Prostate gland (tissue), 2 donors: Measurements from ENCODE around the gene ICA1. TPM values are rescaled to one million over a fixed set of nuclear protein-coding genes. Genes with fewer than 3 reads are reported as not detected.

Experiments used
- DNase-seq: peaks from one replicate; pipeline ENCODE4 v3.0.0-alpha.2; 2019; ENCODE audit warnings: low spot score
- H3K27ac ChIP-seq, 2 donors: fragments of 200-600 bp; sonication (generic); 2 replicates each; pipeline ENCODE4 v1.5.1; 2017 to 2019
- H3K27me3 ChIP-seq: fragments of 200-600 bp; sonication (generic); replicated peaks from 2 replicates; pipeline ENCODE4 v1.5.1; 2019; ENCODE audit not compliant: insufficient read depth
- H3K36me3 ChIP-seq, 2 donors: fragments of 200-600 bp; sonication (generic); 1 replicate in 1 of 2; 2 replicates in 1 of 2; pipeline versions ENCODE4 v1.5.1 to v1.8.1; 2017 to 2019
- H3K4me1 ChIP-seq: fragments of 200-600 bp; sonication (generic); replicated peaks from 2 replicates; pipeline ENCODE4 v1.5.1; 2019
- H3K4me3 ChIP-seq, 2 donors: fragments of 200-600 bp; sonication (generic); 2 replicates each; pipeline ENCODE4 v1.5.1; 2017 to 2019
- H3K9me3 ChIP-seq: fragments of 200-600 bp; sonication (generic); 2 replicates; pipeline ENCODE4 v1.5.1; 2017
- CTCF ChIP-seq, 4 experiments: fragments of 200-600 bp in 2 of 4; fragments of 450-650 bp in 2 of 4; sonication (generic) in 2 of 4; IDR thresholded peaks; 1 replicate in 3 of 4; 2 replicates in 1 of 4; pipeline ENCODE4 v1.5.1; 2016 to 2019; ENCODE audit warnings: antibody characterized with exemption in 4 of 4, mild to moderate bottlenecking in 2 of 4, moderate library complexity in 2 of 4
- POLR2A ChIP-seq: fragments of 450-650 bp; IDR thresholded peaks from one replicate; pipeline ENCODE4 v1.6.1; 2016; ENCODE audit warnings: antibody characterized with exemption, mild to moderate bottlenecking
- POLR2AphosphoS5 ChIP-seq: sonication (generic); formaldehyde crosslinking; IDR thresholded peaks from one replicate; pipeline ENCODE4 v1.6.1; 2017; ENCODE audit warnings: antibody characterized with exemption
- WGBS: methylation state at CpG from one replicate; pipeline ENCODE4 v1.1.5; 2018; 5-methylcytosine and 5-hydroxymethylcytosine counted together
- intact Hi-C: fragments of 100-400 bp; cut with DNase I; formaldehyde crosslinking; loops from one replicate; pipeline ENCODE4 v1.14.2; 2022
- total RNA-seq, 2 donors: library from RNA; depleted of rRNA; stranded (reverse); fragments of >200 nt; gene quantifications; one replicate each; pipeline ENCODE4 v1.1.0, GENCODE V29; 2016

The ICA1 gene
- total RNA-seq, 2 donors from 2014 or later, result 49.1 to 51.0 TPM

- Histone ChIP-seq H3K9me3 (no peaks in the 10 kb centered on the region), H3K4me3 (no peak overlapping the region), H3K36me3 (no peaks in the 10 kb centered on the region), H3K27me3 (no peaks in the 10 kb centered on the region), H3K27ac (no peak overlapping the region), H3K4me1 (no peaks in the 10 kb centered on the region)
- DNase-seq, result no peak
- intact Hi-C loops, result no loop called here
- TF ChIP-seq CTCF (IDR thresholded peaks at IDR 0.05) (no peak), POLR2A (no peak), POLR2AphosphoS5 (no peak)
- 91% methylated on average over 4 of the region's 4 CpGs for WGBS
Measured at GRCh38 chr7:8161364-8161828, 100.6 kb downstream of the ICA1 start.

- 72% methylated on average over 7 of the region's 7 CpGs for WGBS
- Histone ChIP-seq H3K27me3 (no peaks in the 10 kb centered on the region), H3K4me1 (no peaks in the 10 kb centered on the region), H3K9me3 (no peaks in the 10 kb centered on the region), H3K4me3 (no peak overlapping the region), H3K27ac (no peak overlapping the region), H3K36me3 (no peaks in the 10 kb centered on the region)
- intact Hi-C loops, result no loop called here
- DNase-seq, result no peak
- TF ChIP-seq CTCF (IDR thresholded peaks at IDR 0.05), result no peak
Measured at GRCh38 chr7:8160779-8161345, 101.1 kb downstream of the ICA1 start.

- Histone ChIP-seq H3K9me3 (no peaks in the 10 kb centered on the region), H3K36me3 (no peaks in the 10 kb centered on the region), H3K27me3 (no peaks in the 10 kb centered on the region), H3K4me1 (no peaks in the 10 kb centered on the region), H3K4me3 (no peak overlapping the region), H3K27ac (no peak overlapping the region)
- 95% methylated on average over 3 of the region's 3 CpGs for WGBS
- intact Hi-C loops, result no loop called here
- TF ChIP-seq CTCF (IDR thresholded peaks at IDR 0.05) (no peak), POLR2A (no peak), POLR2AphosphoS5 (no peak)
- no peak for DNase-seq
Measured at GRCh38 chr7:8160250-8160649, 101.7 kb downstream of the ICA1 start.

GRCh38 chr7:8159595-8159994 is 102.4 kb downstream of the ICA1 start:
- Histone ChIP-seq H3K4me3 (no peak overlapping the region), H3K27me3 (no peaks in the 10 kb centered on the region), H3K4me1 (no peaks in the 10 kb centered on the region), H3K9me3 (no peaks in the 10 kb centered on the region), H3K36me3 (no peaks in the 10 kb centered on the region), H3K27ac (no peak overlapping the region)
- 72% methylated on average over 2 of the region's 2 CpGs for WGBS
- TF ChIP-seq CTCF (IDR thresholded peaks at IDR 0.05), result no peak
- no peak for TF ChIP-seq POLR2A
- no peak for TF ChIP-seq POLR2AphosphoS5
- no peak for DNase-seq
- intact Hi-C loops, result no loop called here

- Histone ChIP-seq H3K4me3 (no peak overlapping the region), H3K27me3 (no peaks in the 10 kb centered on the region), H3K9me3 (no peaks in the 10 kb centered on the region), H3K4me1 (no peaks in the 10 kb centered on the region), H3K27ac (no peak overlapping the region), H3K36me3 (no peaks in the 10 kb centered on the region)
- WGBS, result 80% methylated on average over 1 of the region's 1 CpG
- no peak for DNase-seq
- intact Hi-C loops, result no loop called here
- TF ChIP-seq CTCF (IDR thresholded peaks at IDR 0.05) (no peak), POLR2A (no peak), POLR2AphosphoS5 (no peak)
Measured at GRCh38 chr7:8157296-8157695, 104.7 kb downstream of the ICA1 start.
